HEK293 (cell line): ENCODE data around the gene AMER3.

Source experiments
- CTCF ChIP-seq: fragments of 450-650 bp; formaldehyde crosslinking; IDR thresholded peaks from 2 replicates; pipeline ENCODE4 v1.5.1; 2016; ENCODE audit warnings: missing biosample characterization, missing genetic modification characterization
- GLIS2 ChIP-seq: fragments of 450-650 bp; formaldehyde crosslinking; IDR thresholded peaks from 2 replicates; pipeline ENCODE4 v1.5.1; 2016; ENCODE audit warnings: missing biosample characterization, missing genetic modification characterization
- INSM2 ChIP-seq: fragments of 450-650 bp; formaldehyde crosslinking; IDR thresholded peaks from 2 replicates; pipeline ENCODE4 v1.5.1; 2016; ENCODE audit warnings: missing biosample characterization, missing genetic modification characterization
- OVOL3 ChIP-seq: fragments of 450-650 bp; formaldehyde crosslinking; IDR thresholded peaks from 2 replicates; pipeline ENCODE4 v1.5.1; 2016; ENCODE audit warnings: missing biosample characterization, missing genetic modification characterization
- ZBTB1 ChIP-seq: fragments of 450-650 bp; formaldehyde crosslinking; IDR thresholded peaks from 2 replicates; pipeline ENCODE4 v1.5.1; 2016; ENCODE audit warnings: missing biosample characterization, missing genetic modification characterization
- ZEB2 ChIP-seq: fragments of 450-650 bp; formaldehyde crosslinking; IDR thresholded peaks from 2 replicates; pipeline ENCODE4 v1.5.1; 2016; ENCODE audit warnings: missing biosample characterization, missing genetic modification characterization
- ZNF10 ChIP-seq: fragments of 450-650 bp; formaldehyde crosslinking; IDR thresholded peaks from 2 replicates; pipeline ENCODE4 v1.5.1; 2017; ENCODE audit warnings: missing biosample characterization, missing genetic modification characterization
- ZNF221 ChIP-seq: fragments of 450-650 bp; formaldehyde crosslinking; IDR thresholded peaks from 2 replicates; pipeline ENCODE4 v1.5.1; 2017; ENCODE audit warnings: missing biosample characterization, missing genetic modification characterization, borderline replicate concordance
- ZNF449 ChIP-seq: fragments of 450-650 bp; formaldehyde crosslinking; IDR thresholded peaks from 2 replicates; pipeline ENCODE4 v1.5.1; 2017; ENCODE audit warnings: missing biosample characterization, mild to moderate bottlenecking, missing genetic modification characterization, moderate library complexity
- ZNF558 ChIP-seq: fragments of 450-650 bp; formaldehyde crosslinking; IDR thresholded peaks from 2 replicates; pipeline ENCODE4 v1.5.1; 2016; ENCODE audit warnings: missing biosample characterization, missing genetic modification characterization
- ZNF791 ChIP-seq: fragments of 450-650 bp; formaldehyde crosslinking; IDR thresholded peaks from 2 replicates; pipeline ENCODE4 v1.5.1; 2016; ENCODE audit warnings: missing biosample characterization, missing genetic modification characterization

- TF ChIP-seq ZNF221 (tag by site-specific recombination) (no peak), OVOL3 (no peak), CTCF (tag by site-specific recombination) (no peak), ZEB2 (tag by site-specific recombination) (no peak), ZNF10 (tag by site-specific recombination) (no peak), GLIS2 (tag by site-specific recombination) (no peak), ZBTB1 (tag by site-specific recombination) (no peak), ZNF791 (tag by site-specific recombination) (no peak), ZNF449 (tag by site-specific recombination) (no peak), ZNF558 (tag by site-specific recombination) (no peak), INSM2 (no peak)
Observed at GRCh38 chr2:130743278-130743677, 12.1 kb upstream of the AMER3 start.
